Measurements from ENCODE around the gene CIT. TPM values are rescaled to one million over a fixed set of nuclear protein-coding genes. Genes with fewer than 3 reads are reported as not detected.

CIT gene
- total and polyA plus RNA-seq, 10 of the 15 experiments (the other 5 are each of a cell fraction or from before 2014, with no cell fraction given) = 1.0 to 38.2 (median 14.9) TPM

DNA sequence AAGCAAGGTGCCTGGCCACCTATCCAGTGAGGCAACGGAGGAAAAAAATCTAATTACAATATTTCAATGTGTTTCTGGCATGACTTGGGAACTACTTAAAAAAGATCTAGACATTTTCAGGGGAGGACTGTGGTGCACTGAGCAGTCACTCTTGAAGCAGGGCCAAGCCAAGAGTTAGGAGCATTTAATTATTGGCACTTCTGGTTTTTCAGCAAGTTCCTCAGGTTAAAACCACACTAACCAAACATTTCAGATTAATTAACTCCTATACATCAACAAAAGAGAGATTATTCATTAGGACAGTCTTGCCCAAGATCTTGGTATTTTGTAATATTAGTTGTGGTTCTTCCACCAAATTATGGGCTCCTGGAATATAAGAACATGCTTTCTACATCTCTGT lies 183.6 kb downstream of the CIT start:
- no peak overlapping the region for H3K9ac ChIP-seq (ENCODE audit: control insufficient read depth, insufficient read depth, low read length)
- H3K4me2 ChIP-seq (ENCODE audit: control insufficient read depth, insufficient read depth) = no peak overlapping the region
- ChIA-PET SMC1A (ENCODE audit: uncharacterized antibody, unreplicated experiment) (no interaction called here), RAD21 (ENCODE audit: unreplicated experiment) (no interaction called here), CTCF (no interaction called here), POLR2A (no interaction called here)
- ATAC-seq (no peak), DNase-seq (ENCODE audit: low read depth, low spot score) (no peak), FAIRE-seq (no peak)
- H3K4me1 ChIP-seq (ENCODE audit: control insufficient read depth, insufficient read depth, low read length) = no peaks in the 10 kb centered on the region
- no peaks in the 10 kb centered on the region for H4K20me1 ChIP-seq (ENCODE audit: control insufficient read depth, insufficient read depth)
- H3K36me3 ChIP-seq (ENCODE audit: control insufficient read depth in 2 of 2, insufficient read depth in 2 of 2, low read length in 1 of 2) = peaks cover 8 to 11% of the 10 kb centered on the region in 2 experiments; a peak in 3 of 4 replicates
- no TSS peak for BruUV-seq (replicated peaks)
- in situ Hi-C loops (cut with MboI) (no loop called here), intact Hi-C loops (cut with micrococcal nuclease; ENCODE audit: unreplicated experiment) (loop anchor here (10.0 kb wide), 1 partner anchor 211 kb away; no protein-coding TSS in a partner anchor)
- WGBS (ENCODE audit: insufficient coverage, insufficient replicate concordance, low lambda C conversion rate, missing lambda C conversion rate) = 94% methylated on average over 1 of the region's 1 CpG
- no peaks in the 10 kb centered on the region for H3K79me2 ChIP-seq (ENCODE audit: control insufficient read depth, insufficient read depth, low read length)
- no peak overlapping the region for H2AFZ ChIP-seq (ENCODE audit: control insufficient read depth, low read depth, low read length)
- H3K9me3 ChIP-seq (replicated peaks; ENCODE audit: control insufficient read depth, insufficient read depth, low read length) = no peaks in the 10 kb centered on the region
- no peaks in the 10 kb centered on the region for H3K27me3 ChIP-seq (replicated peaks in 1 of 2; ENCODE audit: control insufficient read depth in 2 of 2, insufficient read depth in 2 of 2, low read length in 1 of 2)
- no peak overlapping the region for H3K27ac ChIP-seq (ENCODE audit: control insufficient read depth, insufficient read depth)
- H3K4me3 ChIP-seq = no peak overlapping the region
- TF ChIP-seq HCFC1 (IDR thresholded peaks at IDR 0.05; ENCODE audit: low read length) (no peak), FOXM1 (IDR thresholded peaks at IDR 0.05; ENCODE audit: low read depth, low read length) (no peak), POU2F2 (IDR thresholded peaks at IDR 0.05; ENCODE audit: borderline replicate concordance, low read depth, low read length) (no peak), PML (IDR thresholded peaks at IDR 0.05; ENCODE audit: low read length) (no peak), CREB1 (IDR thresholded peaks at IDR 0.05; ENCODE audit: low read depth) (no peak), ZSCAN29 (IDR thresholded peaks at IDR 0.05) (no peak), NFYB (IDR thresholded peaks at IDR 0.05; ENCODE audit: insufficient read depth, low read depth, low read length) (no peak), SRF (IDR thresholded peaks at IDR 0.05; ENCODE audit: low read depth in 2 of 2, low read length in 2 of 2) (no peak), JUNB (IDR thresholded peaks at IDR 0.05) (no peak), ZZZ3 (IDR thresholded peaks at IDR 0.05; ENCODE audit: control insufficient read depth, insufficient read length, low read depth) (no peak), NRF1 (conservative IDR thresholded peaks at IDR 0.05; ENCODE audit: low read depth, low read length) (no peak), TARDBP (IDR thresholded peaks at IDR 0.05; ENCODE audit: borderline replicate concordance) (no peak), MTA2 (IDR thresholded peaks at IDR 0.05; ENCODE audit: low read depth) (no peak), KDM1A (IDR thresholded peaks at IDR 0.05; ENCODE audit: borderline replicate concordance) (no peak), POLR2A (IDR thresholded peaks at IDR 0.05; ENCODE audit: low read depth, low read length) (no peak)
- TF ChIP-seq, protein P1, sequence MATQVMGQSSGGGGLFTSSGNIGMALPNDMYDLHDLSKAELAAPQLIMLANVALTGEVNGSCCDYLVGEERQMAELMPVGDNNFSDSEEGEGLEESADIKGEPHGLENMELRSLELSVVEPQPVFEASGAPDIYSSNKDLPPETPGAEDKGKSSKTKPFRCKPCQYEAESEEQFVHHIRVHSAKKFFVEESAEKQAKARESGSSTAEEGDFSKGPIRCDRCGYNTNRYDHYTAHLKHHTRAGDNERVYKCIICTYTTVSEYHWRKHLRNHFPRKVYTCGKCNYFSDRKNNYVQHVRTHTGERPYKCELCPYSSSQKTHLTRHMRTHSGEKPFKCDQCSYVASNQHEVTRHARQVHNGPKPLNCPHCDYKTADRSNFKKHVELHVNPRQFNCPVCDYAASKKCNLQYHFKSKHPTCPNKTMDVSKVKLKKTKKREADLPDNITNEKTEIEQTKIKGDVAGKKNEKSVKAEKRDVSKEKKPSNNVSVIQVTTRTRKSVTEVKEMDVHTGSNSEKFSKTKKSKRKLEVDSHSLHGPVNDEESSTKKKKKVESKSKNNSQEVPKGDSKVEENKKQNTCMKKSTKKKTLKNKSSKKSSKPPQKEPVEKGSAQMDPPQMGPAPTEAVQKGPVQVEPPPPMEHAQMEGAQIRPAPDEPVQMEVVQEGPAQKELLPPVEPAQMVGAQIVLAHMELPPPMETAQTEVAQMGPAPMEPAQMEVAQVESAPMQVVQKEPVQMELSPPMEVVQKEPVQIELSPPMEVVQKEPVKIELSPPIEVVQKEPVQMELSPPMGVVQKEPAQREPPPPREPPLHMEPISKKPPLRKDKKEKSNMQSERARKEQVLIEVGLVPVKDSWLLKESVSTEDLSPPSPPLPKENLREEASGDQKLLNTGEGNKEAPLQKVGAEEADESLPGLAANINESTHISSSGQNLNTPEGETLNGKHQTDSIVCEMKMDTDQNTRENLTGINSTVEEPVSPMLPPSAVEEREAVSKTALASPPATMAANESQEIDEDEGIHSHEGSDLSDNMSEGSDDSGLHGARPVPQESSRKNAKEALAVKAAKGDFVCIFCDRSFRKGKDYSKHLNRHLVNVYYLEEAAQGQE (IDR thresholded peaks at IDR 0.05; ENCODE audit: low read depth, low read length) = no peak
- TF ChIP-seq, protein P2, sequence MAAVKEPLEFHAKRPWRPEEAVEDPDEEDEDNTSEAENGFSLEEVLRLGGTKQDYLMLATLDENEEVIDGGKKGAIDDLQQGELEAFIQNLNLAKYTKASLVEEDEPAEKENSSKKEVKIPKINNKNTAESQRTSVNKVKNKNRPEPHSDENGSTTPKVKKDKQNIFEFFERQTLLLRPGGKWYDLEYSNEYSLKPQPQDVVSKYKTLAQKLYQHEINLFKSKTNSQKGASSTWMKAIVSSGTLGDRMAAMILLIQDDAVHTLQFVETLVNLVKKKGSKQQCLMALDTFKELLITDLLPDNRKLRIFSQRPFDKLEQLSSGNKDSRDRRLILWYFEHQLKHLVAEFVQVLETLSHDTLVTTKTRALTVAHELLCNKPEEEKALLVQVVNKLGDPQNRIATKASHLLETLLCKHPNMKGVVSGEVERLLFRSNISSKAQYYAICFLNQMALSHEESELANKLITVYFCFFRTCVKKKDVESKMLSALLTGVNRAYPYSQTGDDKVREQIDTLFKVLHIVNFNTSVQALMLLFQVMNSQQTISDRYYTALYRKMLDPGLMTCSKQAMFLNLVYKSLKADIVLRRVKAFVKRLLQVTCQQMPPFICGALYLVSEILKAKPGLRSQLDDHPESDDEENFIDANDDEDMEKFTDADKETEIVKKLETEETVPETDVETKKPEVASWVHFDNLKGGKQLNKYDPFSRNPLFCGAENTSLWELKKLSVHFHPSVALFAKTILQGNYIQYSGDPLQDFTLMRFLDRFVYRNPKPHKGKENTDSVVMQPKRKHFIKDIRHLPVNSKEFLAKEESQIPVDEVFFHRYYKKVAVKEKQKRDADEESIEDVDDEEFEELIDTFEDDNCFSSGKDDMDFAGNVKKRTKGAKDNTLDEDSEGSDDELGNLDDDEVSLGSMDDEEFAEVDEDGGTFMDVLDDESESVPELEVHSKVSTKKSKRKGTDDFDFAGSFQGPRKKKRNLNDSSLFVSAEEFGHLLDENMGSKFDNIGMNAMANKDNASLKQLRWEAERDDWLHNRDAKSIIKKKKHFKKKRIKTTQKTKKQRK (IDR thresholded peaks at IDR 0.05; ENCODE audit: low read depth, low read length) = no peak
- TF ChIP-seq, protein P3, sequence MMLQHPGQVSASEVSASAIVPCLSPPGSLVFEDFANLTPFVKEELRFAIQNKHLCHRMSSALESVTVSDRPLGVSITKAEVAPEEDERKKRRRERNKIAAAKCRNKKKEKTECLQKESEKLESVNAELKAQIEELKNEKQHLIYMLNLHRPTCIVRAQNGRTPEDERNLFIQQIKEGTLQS (IDR thresholded peaks at IDR 0.05; ENCODE audit: borderline replicate concordance, extremely low read depth, low read depth, low read length) = no peak
